ENCODE data around the gene APLP2. TPM values are rescaled to one million over a fixed set of nuclear protein-coding genes. Genes with fewer than 3 reads are reported as not detected.

The APLP2 gene
- polyA plus RNA-seq, 6 donors from 2014 or later: 289 to 343 (median 310) TPM

DNA sequence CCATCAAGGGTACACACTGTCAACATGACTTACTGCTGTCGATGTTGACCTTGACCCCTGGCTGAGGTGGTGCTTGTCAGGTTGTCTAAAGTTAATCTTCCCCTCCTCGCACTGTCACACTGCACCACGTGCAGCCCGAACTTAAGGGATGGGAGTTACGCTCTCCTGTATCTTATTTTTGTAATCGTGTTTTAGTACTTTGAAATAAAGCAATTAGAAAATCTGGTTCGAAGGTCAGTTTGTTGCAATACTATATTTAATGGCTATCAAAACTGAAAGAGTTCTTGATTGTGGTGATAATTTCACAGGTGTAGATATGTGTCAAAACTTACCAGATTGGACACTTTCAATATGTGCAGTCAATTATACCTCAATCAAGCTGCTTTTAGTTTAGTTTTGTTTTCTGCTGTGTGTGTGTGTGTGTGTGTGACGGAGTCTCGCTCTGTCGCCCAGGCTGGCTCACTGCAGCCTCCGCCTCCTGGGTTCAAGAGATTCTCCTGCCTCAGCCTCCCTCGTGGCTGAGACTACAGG, 79.2 kb downstream of the APLP2 start:
- Mint-ChIP-seq H3K27ac (peak overlapping the region in 1 of 6 donors; percentile 76), H3K36me3 (peaks cover 0 to 9% of the 10 kb centered on the region in 2 donors), H3K27me3 (no peaks in the 10 kb centered on the region), H3K9me3 (no peaks in the 10 kb centered on the region), H3K4me1 (peaks cover 34 to 57% (median 43%) of the 10 kb centered on the region in 3 donors), H3K4me3 (no peak overlapping the region)
- DNase-seq (no peak), ATAC-seq (ENCODE audit: low read depth in 2 of 2) (no peak)

DNA sequence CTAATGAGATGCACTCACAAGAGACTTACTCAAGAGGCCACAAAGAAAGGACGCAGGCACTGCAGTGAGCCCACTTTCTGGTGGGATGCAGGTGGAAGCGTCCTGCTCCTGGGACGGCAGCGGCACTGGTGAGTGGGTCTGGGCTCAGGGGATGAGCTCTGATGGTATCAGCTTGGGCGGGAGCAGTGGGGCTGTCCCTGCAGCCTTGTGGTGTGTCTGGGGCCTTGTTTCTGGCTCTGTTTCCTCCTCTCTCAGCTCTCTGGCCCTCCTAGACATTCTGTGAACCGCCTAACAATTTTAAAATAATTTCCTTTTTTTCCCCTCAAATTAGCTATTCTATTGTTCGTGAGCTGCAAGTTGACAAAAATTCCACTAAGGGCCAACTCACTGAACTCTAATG, 81.1 kb downstream of the APLP2 start:
- no peak overlapping the region for H3K4me3 Mint-ChIP-seq
- H3K4me1 Mint-ChIP-seq: peaks cover 34 to 54% (median 34%) of the 10 kb centered on the region in 3 donors
- no peaks in the 10 kb centered on the region for H3K9me3 Mint-ChIP-seq

DNA sequence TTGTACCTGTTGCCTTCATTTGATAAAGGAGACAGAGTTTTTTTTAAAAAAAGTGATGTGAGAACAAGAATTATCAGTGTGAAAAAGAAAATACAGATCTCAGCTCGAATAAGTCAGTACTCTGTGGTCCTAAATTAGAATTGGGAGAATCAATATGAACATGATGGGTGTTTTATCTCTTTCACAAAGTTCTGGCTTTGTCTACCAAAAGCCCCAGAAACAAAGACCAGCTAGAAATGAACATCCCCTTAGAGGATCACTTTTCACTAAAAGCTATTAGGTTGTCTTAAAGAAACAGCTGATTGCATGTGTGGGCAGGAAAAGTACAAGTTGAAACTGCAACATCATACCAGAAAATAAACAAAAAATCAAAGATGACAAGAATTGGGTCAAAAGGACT, 81.5 kb downstream of the APLP2 start:
- DNase-seq: no peak
- no peaks in the 10 kb centered on the region for H3K9me3 Mint-ChIP-seq
- peak overlapping the region in 3 of 6 donors; percentile 22 to 47 (median 38) for H3K27ac Mint-ChIP-seq
- H3K4me3 Mint-ChIP-seq: no peak overlapping the region
- no peak for ATAC-seq (ENCODE audit: low read depth in 2 of 2)
- no peaks in the 10 kb centered on the region for H3K36me3 Mint-ChIP-seq
- peaks cover 30 to 51% (median 31%) of the 10 kb centered on the region in 3 donors for H3K4me1 Mint-ChIP-seq
- no peaks in the 10 kb centered on the region for H3K27me3 Mint-ChIP-seq

More for the DNA sequence above, 81.1 kb downstream of the APLP2 start:
- Mint-ChIP-seq H3K27me3 (no peaks in the 10 kb centered on the region), H3K36me3 (no peaks in the 10 kb centered on the region), H3K27ac (peak overlapping the region in 4 of 6 donors; percentile 22 to 76 (median 42))
- DNase-seq (no peak), ATAC-seq (ENCODE audit: low read depth in 2 of 2) (no peak)

DNA sequence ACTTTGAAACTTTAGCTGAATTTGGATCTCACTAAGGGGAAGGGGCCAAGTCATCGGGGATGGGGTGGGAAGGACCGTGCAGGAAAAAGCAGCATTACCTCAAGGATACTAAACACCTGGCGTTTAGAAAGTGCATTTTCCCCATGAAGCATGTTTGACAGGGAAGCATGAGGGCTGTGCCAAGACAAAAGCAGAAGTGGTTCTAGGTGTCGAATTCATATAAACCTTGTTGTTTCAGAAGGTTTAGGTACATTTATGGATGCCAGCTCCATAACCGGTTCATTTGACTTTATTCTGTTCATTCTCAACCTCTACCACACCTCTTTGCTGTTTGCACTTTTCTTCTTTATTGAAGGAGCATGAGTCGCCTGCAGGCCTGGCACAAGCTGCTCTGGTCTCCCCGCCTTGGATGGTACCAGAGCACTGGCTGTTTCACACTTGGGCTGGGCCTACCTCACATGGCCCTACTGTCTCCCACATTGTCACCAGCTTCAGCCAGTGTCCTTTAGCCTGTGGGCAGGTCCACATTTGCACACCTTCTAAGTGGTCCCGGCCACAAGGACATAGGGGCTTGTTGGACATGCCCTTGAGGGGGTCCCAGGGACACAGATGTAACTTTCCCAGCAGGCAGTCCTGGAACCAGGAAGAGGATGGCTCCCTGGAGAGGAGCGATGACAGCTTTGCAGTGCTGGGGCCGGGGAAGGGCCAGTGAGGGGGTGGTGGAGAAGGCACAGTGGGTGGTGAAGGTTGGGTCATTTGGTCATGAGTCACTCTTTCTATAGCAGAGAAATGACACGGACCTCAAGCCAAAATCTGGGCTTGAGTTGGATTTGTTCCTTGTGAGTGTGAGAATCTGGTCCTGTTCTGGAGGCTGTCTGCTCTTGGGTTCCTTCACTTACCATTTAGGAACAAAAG, 86.7 kb downstream of the APLP2 start:
- DNase-seq (no peak), ATAC-seq (ENCODE audit: low read depth in 2 of 2) (no peak)
- Mint-ChIP-seq H3K27me3 (peaks cover 0 to 4% (median 0%) of the 10 kb centered on the region in 3 donors), H3K4me1 (peaks cover 28 to 31% (median 29%) of the 10 kb centered on the region in 3 donors), H3K36me3 (no peaks in the 10 kb centered on the region), H3K4me3 (peak overlapping the region in 1 of 8 donors; percentile 2), H3K9me3 (no peaks in the 10 kb centered on the region), H3K27ac (peak overlapping the region in 1 of 6 donors; percentile 48)

DNA sequence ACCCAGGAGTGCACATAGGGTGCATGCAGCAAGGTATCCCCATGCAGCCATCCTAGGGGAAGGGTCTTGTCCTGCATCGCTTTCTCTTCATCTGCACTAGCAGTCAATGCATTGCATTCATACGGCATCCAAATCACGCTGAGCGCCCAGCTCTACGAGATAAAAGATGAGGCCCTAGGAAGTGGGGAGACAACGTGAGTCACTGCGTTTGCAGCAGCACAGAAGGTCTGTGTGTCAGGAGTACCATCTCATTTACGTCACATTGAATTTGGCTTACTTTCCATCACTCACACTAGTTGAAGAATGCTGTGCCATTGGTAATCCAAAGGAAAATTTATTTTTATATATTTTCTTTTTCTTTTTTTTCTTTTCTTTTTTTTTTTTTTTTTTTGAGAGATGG, 87.4 kb downstream of the APLP2 start:
- no peak for ATAC-seq (ENCODE audit: low read depth in 2 of 2)
- Mint-ChIP-seq H3K4me1 (peaks cover 31 to 34% (median 33%) of the 10 kb centered on the region in 3 donors), H3K4me3 (no peak overlapping the region), H3K36me3 (no peaks in the 10 kb centered on the region), H3K27me3 (peaks cover 0 to 4% (median 0%) of the 10 kb centered on the region in 3 donors), H3K27ac (no peak overlapping the region), H3K9me3 (no peaks in the 10 kb centered on the region)
- no peak for DNase-seq

DNA sequence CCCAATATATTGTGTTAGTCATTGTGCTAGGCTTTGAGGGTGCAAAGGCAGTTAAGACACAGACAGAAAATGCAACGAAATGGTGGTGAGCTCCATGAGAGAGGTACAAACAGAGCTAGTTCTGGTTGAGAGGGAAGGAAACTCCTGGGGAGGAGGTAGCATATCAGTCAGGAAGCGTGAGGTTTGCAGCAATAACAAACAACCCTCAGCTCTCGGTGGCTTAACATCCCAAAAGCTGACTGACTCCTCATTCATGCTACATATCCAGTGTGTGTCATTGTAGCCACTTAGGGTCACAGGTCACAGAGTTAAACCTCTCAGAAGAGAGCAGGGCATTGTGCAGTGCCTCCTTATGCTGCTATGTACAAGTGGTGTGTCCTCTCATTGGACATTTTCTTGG, 88.1 kb downstream of the APLP2 start:
- H3K27me3 Mint-ChIP-seq: peaks cover 0 to 4% (median 0%) of the 10 kb centered on the region in 3 donors
- H3K4me3 Mint-ChIP-seq: peak overlapping the region in 6 of 8 donors; percentile 74 to 90 (median 78)
- peak overlapping the region in 1 of 6 donors; percentile 52 for H3K27ac Mint-ChIP-seq
- ATAC-seq (ENCODE audit: low read depth in 2 of 2): no peak
- no peaks in the 10 kb centered on the region for H3K36me3 Mint-ChIP-seq
- H3K4me1 Mint-ChIP-seq: peaks cover 34 to 41% (median 36%) of the 10 kb centered on the region in 3 donors
- H3K9me3 Mint-ChIP-seq: no peaks in the 10 kb centered on the region
- no peak for DNase-seq

DNA sequence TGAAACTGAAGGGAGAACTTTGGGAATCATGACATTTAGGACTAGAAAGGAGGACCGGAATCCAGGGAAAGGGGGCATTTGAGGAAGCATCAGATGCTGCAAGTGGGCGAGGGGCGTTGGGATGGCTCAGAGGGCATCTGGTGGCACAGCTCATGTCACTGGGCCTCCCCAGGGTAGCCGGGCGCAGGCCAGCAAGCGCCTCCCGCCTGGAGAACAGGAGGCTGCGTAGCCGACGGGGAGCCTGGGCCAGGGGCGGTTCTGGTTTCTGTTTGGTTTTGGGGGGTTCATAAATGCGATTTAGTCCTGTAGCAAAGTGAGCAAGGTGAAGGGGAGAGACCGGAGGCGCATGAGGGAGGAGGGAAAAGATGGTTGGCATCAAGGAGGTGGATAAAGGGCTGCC, 89.4 kb downstream of the APLP2 start:
- peak overlapping the region; percentile 72 to 90 (median 81) for H3K4me3 Mint-ChIP-seq
- H3K27me3 Mint-ChIP-seq: peaks cover 0 to 4% (median 4%) of the 10 kb centered on the region in 3 donors
- peaks cover 40 to 54% (median 44%) of the 10 kb centered on the region in 3 donors for H3K4me1 Mint-ChIP-seq
- DNase-seq (no peak), ATAC-seq (ENCODE audit: low read depth in 2 of 2) (no peak)
- H3K9me3 Mint-ChIP-seq: no peaks in the 10 kb centered on the region
- H3K36me3 Mint-ChIP-seq: no peaks in the 10 kb centered on the region
- peak overlapping the region in 3 of 6 donors; percentile 27 to 84 (median 52) for H3K27ac Mint-ChIP-seq

DNA sequence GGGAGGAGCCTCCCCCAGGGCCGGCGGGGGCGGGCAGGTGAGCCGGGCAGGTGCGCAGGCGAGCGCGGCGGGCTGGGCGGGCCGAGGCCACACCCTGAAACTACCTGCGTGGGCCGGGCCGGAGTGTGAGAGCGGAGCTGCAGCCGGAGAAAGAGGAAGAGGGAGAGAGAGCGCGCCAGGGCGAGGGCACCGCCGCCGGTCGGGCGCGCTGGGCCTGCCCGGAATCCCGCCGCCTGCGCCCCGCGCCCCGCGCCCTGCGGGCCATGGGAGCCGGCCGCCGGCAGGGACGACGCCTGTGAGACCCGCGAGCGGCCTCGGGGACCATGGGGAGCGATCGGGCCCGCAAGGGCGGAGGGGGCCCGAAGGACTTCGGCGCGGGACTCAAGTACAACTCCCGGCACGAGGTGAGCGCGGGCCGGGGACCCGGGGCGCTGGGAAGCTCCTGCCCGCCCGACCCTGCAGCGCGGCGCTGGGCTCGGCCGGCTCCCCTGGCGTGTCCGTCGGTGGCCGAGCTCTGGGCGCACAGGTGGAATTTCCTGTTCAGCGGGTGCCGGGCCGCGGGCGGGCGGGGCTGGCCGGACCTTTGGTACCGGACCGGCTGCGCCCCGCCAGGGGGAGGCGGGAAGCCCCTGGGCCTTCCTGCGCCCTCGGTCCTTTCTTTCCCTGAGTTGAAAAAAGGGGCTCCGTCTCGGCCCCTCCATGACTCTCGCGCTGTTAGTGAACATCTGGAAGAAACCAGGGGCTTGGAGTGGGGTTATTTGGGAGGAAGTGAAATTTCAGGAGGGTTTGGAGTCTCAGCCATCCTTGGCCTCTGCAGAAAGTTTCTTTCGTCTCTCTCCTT, 90.2 kb downstream of the APLP2 start, which contains the start of gene ST14:
ST14 (plus strand) TSS at position 126 of the 841 bp plus-strand sequence; CDS start at position 324, 198 bp downstream.
- peaks cover 40 to 56% (median 40%) of the 10 kb centered on the region in 3 donors for H3K4me1 Mint-ChIP-seq
- H3K4me3 Mint-ChIP-seq: peak within 1 kb of the TSS; percentile 77 to 97 (median 92)
- peak within 1 kb of the TSS; percentile 27 to 88 (median 74) for H3K27ac Mint-ChIP-seq
- ATAC-seq (ENCODE audit: low read depth in 2 of 2) (peak; percentile 85 to 88), DNase-seq (peak; percentile 61)
- no peaks in the 10 kb centered on the region for H3K9me3 Mint-ChIP-seq
- no peaks in the 10 kb centered on the region for H3K36me3 Mint-ChIP-seq
- H3K27me3 Mint-ChIP-seq: peaks cover 0 to 5% (median 4%) of the 10 kb centered on the region in 3 donors

DNA sequence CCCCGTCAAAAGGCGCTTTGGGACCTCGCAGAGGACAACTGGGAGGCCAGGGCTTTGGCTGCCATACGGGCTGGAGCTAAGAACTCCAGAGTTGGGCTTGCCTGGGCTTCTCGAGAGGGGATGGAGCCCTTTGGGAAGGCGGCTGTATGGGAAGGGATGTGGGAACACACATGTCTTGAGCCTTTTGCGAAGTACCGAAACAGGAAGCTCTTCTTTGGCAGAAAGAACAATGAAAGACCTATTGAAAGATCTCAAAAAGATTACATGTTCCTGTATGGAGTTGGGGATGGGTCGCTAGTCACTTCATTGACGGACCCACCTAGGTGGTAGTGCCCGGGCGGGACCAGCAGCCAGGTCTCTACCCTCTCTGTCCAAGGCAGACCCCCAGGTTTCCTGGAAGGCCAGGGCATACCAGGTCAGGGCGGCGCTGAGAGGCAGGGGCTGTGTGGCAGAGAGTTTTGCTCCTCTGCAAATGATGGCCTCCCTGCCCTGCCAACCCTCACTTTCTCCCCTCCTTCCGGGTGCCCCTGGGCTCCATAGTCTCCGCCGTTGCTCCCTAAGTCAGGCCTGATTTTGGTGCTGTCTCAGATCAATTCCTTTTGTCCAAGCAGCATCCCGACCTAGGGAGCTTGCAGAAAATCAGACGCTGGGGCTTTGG, 90.9 kb downstream of the APLP2 start:
- Mint-ChIP-seq H3K27ac (peak overlapping the region in 5 of 6 donors; percentile 63 to 88 (median 74)), H3K27me3 (peaks cover 0 to 5% (median 4%) of the 10 kb centered on the region in 3 donors), H3K36me3 (no peaks in the 10 kb centered on the region), H3K4me3 (peak overlapping the region; percentile 77 to 97 (median 92)), H3K4me1 (peaks cover 40 to 58% (median 47%) of the 10 kb centered on the region in 3 donors), H3K9me3 (no peaks in the 10 kb centered on the region)
- DNase-seq (no peak), ATAC-seq (ENCODE audit: low read depth in 2 of 2) (no peak)

DNA sequence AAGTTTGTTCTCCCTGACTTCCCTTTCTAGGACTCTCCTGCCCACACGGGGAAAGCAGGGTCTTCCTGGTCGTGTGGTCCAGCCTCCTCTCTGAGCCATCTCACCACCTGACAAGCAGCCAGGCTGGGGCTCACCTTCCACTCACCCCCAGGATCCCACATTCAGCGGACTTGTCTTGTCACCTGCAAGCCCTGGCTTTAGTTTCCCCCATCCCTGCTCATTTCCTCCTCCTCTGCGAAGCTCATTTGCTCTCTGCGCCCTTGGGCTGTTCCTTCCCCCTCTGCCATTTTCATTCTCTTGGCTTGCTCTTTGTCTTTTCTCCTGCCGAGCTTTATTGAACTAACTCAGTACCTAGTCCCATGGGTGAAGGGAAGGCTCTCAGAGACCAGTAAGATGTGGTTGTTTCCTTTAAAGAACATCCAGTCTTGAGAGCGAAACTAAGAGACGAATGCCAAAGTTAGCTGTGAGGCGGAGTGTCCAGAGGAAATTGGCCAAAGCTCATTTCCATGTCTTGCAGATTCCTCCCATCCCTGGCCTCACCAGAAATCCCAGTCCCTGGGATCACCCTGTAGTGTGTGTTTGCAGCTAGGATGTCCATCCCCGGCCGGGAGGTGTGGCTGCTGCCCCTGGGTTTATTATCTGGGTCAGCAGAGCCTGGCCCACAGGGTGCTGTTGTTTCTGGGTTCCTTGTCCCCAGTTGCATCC, 91.9 kb downstream of the APLP2 start:
- Mint-ChIP-seq H3K4me1 (peaks cover 47 to 68% (median 57%) of the 10 kb centered on the region in 3 donors), H3K27ac (peak overlapping the region in 1 of 6 donors; percentile 59)

DNA sequence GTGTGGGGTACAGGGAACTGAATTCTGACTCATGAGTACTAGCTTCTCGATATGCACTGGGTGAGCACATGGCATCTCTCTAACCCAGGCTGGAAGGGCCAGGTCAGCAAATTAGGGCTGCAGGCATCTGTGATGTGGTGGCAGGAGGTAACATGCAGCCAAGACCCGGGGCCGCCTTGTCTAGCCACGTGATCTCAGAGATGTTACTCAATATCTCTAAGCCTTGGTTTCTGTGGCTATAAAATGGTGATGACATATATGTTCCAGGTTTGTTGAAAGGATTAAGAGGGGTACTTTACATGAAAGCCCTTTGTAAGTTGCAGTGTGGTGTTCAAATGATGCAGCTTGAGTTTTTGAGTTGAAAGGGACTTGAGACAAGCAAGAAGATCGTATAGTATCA, 93.0 kb downstream of the APLP2 start:
- Mint-ChIP-seq H3K4me3 (peak overlapping the region in 1 of 8 donors; percentile 22), H3K9me3 (no peaks in the 10 kb centered on the region), H3K36me3 (no peaks in the 10 kb centered on the region), H3K27me3 (peaks cover 0 to 5% (median 4%) of the 10 kb centered on the region in 3 donors), H3K4me1 (peaks cover 52 to 68% (median 58%) of the 10 kb centered on the region in 3 donors), H3K27ac (peak overlapping the region in 2 of 6 donors; percentile 83 to 85)
- ATAC-seq (ENCODE audit: low read depth in 2 of 2) (no peak), DNase-seq (no peak)

More for the DNA sequence above, 91.9 kb downstream of the APLP2 start:
- peak overlapping the region; percentile 65 to 90 (median 76) for H3K4me3 Mint-ChIP-seq
- no peak for ATAC-seq (ENCODE audit: low read depth in 2 of 2)
- H3K36me3 Mint-ChIP-seq: no peaks in the 10 kb centered on the region
- H3K27me3 Mint-ChIP-seq: peaks cover 0 to 5% (median 4%) of the 10 kb centered on the region in 3 donors
- no peaks in the 10 kb centered on the region for H3K9me3 Mint-ChIP-seq
- no peak for DNase-seq

All from naive B cell (primary cell).